22Rv1 (cell line): ENCODE data around the gene TMEM87A.

Experiments
- CTCF ChIP-seq: fragments of 450-650 bp; IDR thresholded peaks from 2 replicates; pipeline ENCODE4 v1.5.1; 2017; ENCODE audit warnings: mild to moderate bottlenecking
- ZFX ChIP-seq: fragments of 450-650 bp; IDR thresholded peaks from 2 replicates; pipeline ENCODE4 v1.6.1; 2017; ENCODE audit warnings: antibody characterized with exemption, borderline replicate concordance

- TF ChIP-seq CTCF (no peak), ZFX (no peak)
These were observed 71.4 kb downstream of the TMEM87A start for GRCh38 chr15:42201801-42202200.
